ENCODE measurements around the gene SLC25A38.
"Not testable (repeated sequence)": the region's sequence is repeated elsewhere in the genome, so short reads cannot be mapped to it uniquely, and the experiment has no call there.

- TF ChIP-seq CTCF (IDR thresholded peaks at IDR 0.05; ENCODE audit: low read depth, low read length); EZH2phosphoT487 (IDR thresholded peaks at IDR 0.05; ENCODE audit: low read depth): not testable (repeated sequence)
These were observed 32.1 kb downstream of the SLC25A38 start for GRCh38 chr3:39415302-39415701.

All from OCI-LY3 (cell line).